Measurements from ENCODE around the gene ASB4. TPM values are rescaled to one million over a fixed set of nuclear protein-coding genes. Genes with fewer than 3 reads are reported as not detected.

The ASB4 gene
- total and polyA plus RNA-seq, 2 donors (not counting 3 experiments of a cell fraction or from before 2014, with no cell fraction given) = not detected

DNA sequence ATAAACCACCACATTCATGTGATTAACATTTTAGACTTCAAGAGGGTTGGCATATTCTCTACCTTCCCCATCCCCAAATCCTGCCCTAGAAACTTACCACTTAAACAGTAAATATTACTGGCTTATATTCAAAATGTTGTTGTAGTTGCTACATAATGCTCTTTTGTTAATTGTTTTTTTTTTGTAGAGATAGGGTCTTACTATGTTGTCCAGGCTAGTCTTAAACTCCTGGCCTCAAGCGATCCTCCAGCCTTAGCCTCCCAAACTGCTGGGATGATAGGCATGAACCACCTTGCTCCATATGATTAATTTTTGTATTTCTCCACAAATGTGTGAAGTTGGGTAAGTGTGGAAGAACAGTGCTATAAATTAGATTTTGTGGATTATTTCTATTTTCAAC lies 104.0 kb downstream of the ASB4 start:
- TF ChIP-seq EZH2 (IDR thresholded peaks at IDR 0.05; ENCODE audit: borderline replicate concordance, low read depth, low read length, severe bottlenecking) (no peak), JUN (IDR thresholded peaks at IDR 0.05; ENCODE audit: borderline replicate concordance, insufficient read depth, insufficient read length, low read depth) (no peak), MYC (IDR thresholded peaks at IDR 0.05; ENCODE audit: low read depth, low read length) (no peak)
- TF ChIP-seq, protein P1, sequence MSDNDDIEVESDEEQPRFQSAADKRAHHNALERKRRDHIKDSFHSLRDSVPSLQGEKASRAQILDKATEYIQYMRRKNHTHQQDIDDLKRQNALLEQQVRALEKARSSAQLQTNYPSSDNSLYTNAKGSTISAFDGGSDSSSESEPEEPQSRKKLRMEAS (IDR thresholded peaks at IDR 0.05; ENCODE audit: insufficient read depth, insufficient read length) = no peak
- no peak overlapping the region for H3K9ac ChIP-seq (replicated peaks; ENCODE audit: extremely low read depth, insufficient read depth, low read length)
- H3K36me3 ChIP-seq (ENCODE audit: control insufficient read depth in 2 of 2, extremely low read depth in 1 of 2, insufficient read depth in 2 of 2, low read length in 2 of 2) = no peaks in the 10 kb centered on the region
- no peaks in the 10 kb centered on the region for H3K27me3 ChIP-seq (ENCODE audit: control insufficient read depth in 2 of 2, insufficient read depth in 2 of 2, low read length in 2 of 2)
- H3K4me3 ChIP-seq (replicated peaks in 1 of 3; ENCODE audit: insufficient read depth in 1 of 3, low read depth in 1 of 3, low read length in 3 of 3) = no peak overlapping the region
- no peaks in the 10 kb centered on the region for H3K9me1 ChIP-seq (replicated peaks; ENCODE audit: control insufficient read depth, extremely low read depth, insufficient read depth, low read length)
- H2AFZ ChIP-seq (ENCODE audit: low read depth, low read length) = no peak overlapping the region
- H3K4me1 ChIP-seq (ENCODE audit: control insufficient read depth, extremely low read depth, insufficient read depth, low read length) = no peaks in the 10 kb centered on the region
- no peaks in the 10 kb centered on the region for H3K79me2 ChIP-seq (ENCODE audit: control insufficient read depth, insufficient read depth, low read length)
- peak; percentile 35 for FAIRE-seq
- ChIA-PET CTCF (no interaction called here), POLR2A (no interaction called here)
- H3K4me2 ChIP-seq (ENCODE audit: insufficient read depth, low read length) = no peak overlapping the region
- BruUV-seq (replicated peaks) = no TSS peak
- H4K20me1 ChIP-seq (replicated peaks; ENCODE audit: control insufficient read depth, extremely low read depth, insufficient read depth, low read length) = no peaks in the 10 kb centered on the region
- intact Hi-C loops (cut with micrococcal nuclease) = loop anchor here (2.0 kb wide), 1 partner anchor 43 kb away; no protein-coding TSS in a partner anchor
- dilution Hi-C loops (cut with MboI; ENCODE audit: extremely low pct_ligation_motif_present, low sequenced_read_pairs) = no loop called here
- no peak for DNase-seq (ENCODE audit: low read depth, low spot score)
- H3K27ac ChIP-seq (ENCODE audit: insufficient read depth, low read depth, low read length) = no peak overlapping the region
- H3K9me3 ChIP-seq (replicated peaks; ENCODE audit: control insufficient read depth, insufficient read depth, low read length) = no peaks in the 10 kb centered on the region

Other genes with a start within 250 kb of the ASB4 start
- gene PON1, start 161.4 kb upstream of the ASB4 start, total RNA-seq = not detected in 2 replicates
- gene PON1, start 161.4 kb upstream of the ASB4 start, polyA plus RNA-seq = not detected in 2 replicates
- 2.0 and 3.4 TPM in 2 replicates for gene PON3, start 89.6 kb upstream of the ASB4 start, total RNA-seq
- gene PON3, start 89.6 kb upstream of the ASB4 start, polyA plus RNA-seq = 0.62 and 0.83 TPM in 2 replicates
- 125 and 134 TPM in 2 replicates for gene PON2, start 50.9 kb upstream of the ASB4 start, total RNA-seq
- gene PON2, start 50.9 kb upstream of the ASB4 start, polyA plus RNA-seq = 99.0 and 110 TPM in 2 replicates
- gene PDK4, start 110.6 kb downstream of the ASB4 start, total RNA-seq = 1.2 and 2.5 TPM in 2 replicates
- 0.51 and 0.75 TPM in 2 replicates for gene PDK4, start 110.6 kb downstream of the ASB4 start, polyA plus RNA-seq

All from endothelial cell of umbilical vein (primary cell).